Rectal smooth muscle tissue (tissue), 1 donor: Measurements from ENCODE around the gene TDRD9.

ENCODE experiments used
- H3K27ac ChIP-seq: one replicate; pipeline ENCODE4 v1.7.0; 2013; ENCODE audit warnings: low read depth, low read length, inconsistent platforms
- H3K27me3 ChIP-seq: one replicate; pipeline ENCODE4 v1.7.0; 2013; ENCODE audit warnings: low read length; ENCODE audit not compliant: control insufficient read depth, insufficient read depth
- H3K36me3 ChIP-seq: one replicate; pipeline ENCODE4 v1.7.0; 2013; ENCODE audit warnings: low read length; ENCODE audit not compliant: control insufficient read depth, insufficient read depth
- H3K4me1 ChIP-seq: one replicate; pipeline ENCODE4 v1.7.0; 2013; ENCODE audit warnings: low read length; ENCODE audit not compliant: control insufficient read depth, insufficient read depth
- H3K4me3 ChIP-seq: one replicate; pipeline ENCODE4 v1.7.0; 2013; ENCODE audit warnings: low read length
- H3K9ac ChIP-seq: one replicate; pipeline ENCODE4 v1.7.0; 2013; ENCODE audit warnings: low read length

Gene TDRD9

GRCh38 chr14:104098272-104099095, 170.2 kb downstream of the TDRD9 start:
- Histone ChIP-seq H3K4me1 (no peaks in the 10 kb centered on the region), H3K27ac (no peak overlapping the region), H3K27me3 (peaks cover 5% of the 10 kb centered on the region), H3K4me3 (no peak overlapping the region), H3K9ac (no peak overlapping the region), H3K36me3 (no peaks in the 10 kb centered on the region)

- Histone ChIP-seq H3K9ac (no peak overlapping the region), H3K4me1 (no peaks in the 10 kb centered on the region), H3K27ac (no peak overlapping the region), H3K36me3 (no peaks in the 10 kb centered on the region), H3K4me3 (no peak overlapping the region), H3K27me3 (peaks cover 2% of the 10 kb centered on the region)
These were observed 171.1 kb downstream of the TDRD9 start for GRCh38 chr14:104099096-104100041.

DNA sequence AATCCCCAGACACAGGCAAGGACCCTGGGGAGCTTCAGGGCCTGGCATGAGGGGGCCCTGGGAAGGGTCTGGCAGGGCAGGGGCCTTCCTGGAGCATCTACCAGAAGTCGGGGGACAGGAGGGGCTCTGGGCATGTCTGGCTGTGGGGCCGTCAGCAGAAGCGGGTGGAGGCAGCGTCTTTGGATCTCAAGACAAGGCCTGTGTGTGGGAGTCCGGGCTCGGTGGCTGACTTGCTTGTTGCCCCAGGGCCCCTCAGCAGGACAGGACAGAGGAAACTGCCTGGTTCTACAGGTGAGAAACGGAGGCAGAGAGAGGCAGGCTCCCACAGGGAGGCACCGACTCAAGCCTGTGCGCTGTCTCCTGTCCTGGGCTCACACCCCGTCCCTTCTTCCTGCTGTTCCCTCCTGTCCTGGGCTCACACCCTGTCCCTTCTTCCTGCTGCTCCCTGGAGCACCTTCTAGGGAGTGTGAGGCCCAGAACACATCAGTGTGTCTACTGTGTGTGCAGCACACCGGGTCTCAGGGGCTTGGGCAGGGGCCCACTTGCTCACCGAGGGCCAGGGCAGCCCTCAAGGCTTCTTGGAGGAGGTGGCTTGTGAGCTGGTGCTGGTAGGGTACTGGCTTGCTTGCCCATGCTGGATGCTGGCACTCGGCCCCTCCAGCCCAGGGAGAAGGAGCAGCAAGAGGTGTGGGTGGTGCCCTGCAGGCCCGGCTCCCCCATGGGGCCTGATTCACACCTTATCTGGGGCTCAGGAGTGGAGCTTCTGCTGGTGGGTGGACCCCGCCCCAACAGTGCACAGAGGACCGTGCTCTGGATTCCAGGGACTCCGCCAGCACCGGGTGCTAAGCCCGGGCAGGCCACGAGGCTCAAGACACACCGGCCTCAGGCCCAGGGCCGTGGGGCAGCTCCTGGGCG, 172.2 kb downstream of the TDRD9 start:
- no peak overlapping the region for H3K27ac ChIP-seq
- H3K27me3 ChIP-seq = no peaks in the 10 kb centered on the region
- no peak overlapping the region for H3K9ac ChIP-seq
- H3K4me3 ChIP-seq = no peak overlapping the region
- no peaks in the 10 kb centered on the region for H3K4me1 ChIP-seq
- H3K36me3 ChIP-seq = no peaks in the 10 kb centered on the region

GRCh38 chr14:104101086-104101621, 172.9 kb downstream of the TDRD9 start:
- Histone ChIP-seq H3K9ac (no peak overlapping the region), H3K27me3 (no peaks in the 10 kb centered on the region), H3K4me3 (no peak overlapping the region), H3K36me3 (no peaks in the 10 kb centered on the region), H3K4me1 (no peaks in the 10 kb centered on the region), H3K27ac (no peak overlapping the region)

DNA sequence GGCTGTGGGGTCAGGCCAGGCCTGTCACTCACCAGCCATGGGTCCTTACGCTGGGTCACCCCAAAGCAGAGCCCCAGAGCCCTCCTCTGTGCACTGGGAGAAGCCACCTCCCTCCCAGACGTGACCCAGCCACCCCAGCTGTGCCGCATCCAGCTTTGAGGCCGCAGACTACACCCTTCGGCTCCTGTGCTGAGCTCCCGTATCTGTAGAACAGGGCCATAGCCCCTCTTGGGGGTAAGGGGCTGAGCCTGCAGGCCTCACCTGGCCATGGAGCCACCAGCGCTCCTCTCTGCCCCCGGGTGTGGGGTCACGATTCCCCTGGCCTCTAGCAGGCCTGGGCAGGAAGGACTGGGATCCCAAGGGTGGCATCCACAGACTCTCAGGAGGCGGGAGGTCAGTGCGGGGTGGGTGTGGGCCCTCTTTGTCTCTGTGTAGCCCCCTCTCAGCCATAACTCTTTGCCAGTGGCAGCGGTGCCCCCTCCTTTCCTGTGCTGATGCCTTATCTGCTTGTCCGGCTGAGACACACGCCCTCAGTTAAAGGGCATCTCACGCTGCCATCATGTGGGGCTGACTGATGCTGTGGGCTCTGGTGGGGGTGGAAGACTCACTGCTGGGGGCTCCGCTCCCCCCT, 173.5 kb downstream of the TDRD9 start:
- Histone ChIP-seq H3K4me1 (no peaks in the 10 kb centered on the region), H3K27me3 (no peaks in the 10 kb centered on the region), H3K36me3 (no peaks in the 10 kb centered on the region), H3K9ac (no peak overlapping the region), H3K27ac (no peak overlapping the region), H3K4me3 (no peak overlapping the region)
